Testis (tissue), 3 donors: ENCODE measurements around the gene ARL6IP4. TPM values are rescaled to one million over a fixed set of nuclear protein-coding genes. Genes with fewer than 3 reads are reported as not detected.

Experiments
- DNase-seq: peaks from one replicate; pipeline ENCODE4 v3.0.0-alpha.2; 2019
- H3K27ac ChIP-seq, 2 donors: fragments of 200-600 bp; sonication (generic); one replicate each; pipeline ENCODE4 v1.5.1; 2019
- H3K27me3 ChIP-seq: fragments of 200-600 bp; sonication (generic); one replicate; pipeline ENCODE4 v1.5.1; 2019
- H3K36me3 ChIP-seq: fragments of 200-600 bp; sonication (generic); one replicate; pipeline ENCODE4 v1.5.1; 2017; ENCODE audit warnings: low read depth; ENCODE audit errors: missing control alignments
- H3K4me1 ChIP-seq: fragments of 200-600 bp; sonication (generic); one replicate; pipeline ENCODE4 v1.5.1; 2019
- H3K4me3 ChIP-seq, 2 donors: fragments of 200-600 bp; sonication (generic); one replicate each; pipeline ENCODE4 v1.5.1; 2017 to 2019
- H3K9me3 ChIP-seq: fragments of 200-600 bp; sonication (generic); one replicate; pipeline ENCODE4 v1.5.1; 2017
- POLR2A ChIP-seq: fragments of 450-650 bp; IDR thresholded peaks from one replicate; pipeline ENCODE4 v1.6.1; 2017; ENCODE audit warnings: antibody characterized with exemption, mild to moderate bottlenecking, moderate library complexity
- WGBS, 2 donors: methylation state at CpG; one replicate each; pipeline ENCODE4 v1.1.5; 2018; 5-methylcytosine and 5-hydroxymethylcytosine counted together
- intact Hi-C: fragments of 100-400 bp; cut with DNase I; formaldehyde crosslinking; loops from one replicate; pipeline ENCODE4 v1.15.1; 2023; ENCODE audit warnings: low total_unique reads
- polyA plus RNA-seq: library from polyadenylated mRNA; stranded (reverse); fragments of 350-450 nt; fragmentation: Illumina TruSeq; extraction: RNeasy Lipid Tissue Mini Kit (QIAGEN cat#74804); gene quantifications from one replicate; pipeline ENCODE4 v1.2.3, GENCODE V29; 2014; ENCODE audit warnings: low read depth, low replicate concordance; ENCODE audit not compliant: insufficient read depth
- total RNA-seq, 2 donors: library from RNA; depleted of rRNA; stranded (reverse); fragments of >200 nt; gene quantifications; one replicate each; pipeline ENCODE4 v1.2.3, GENCODE V29; 2016
- TF ChIP-seq, protein P1 (sequence below), 3 experiments: fragments of 450-650 bp in 2 of 3; fragments of 200-600 bp in 1 of 3; sonication (generic) in 1 of 3; IDR thresholded peaks; one replicate each; pipeline ENCODE4 v1.5.1; 2016 to 2019; ENCODE audit warnings: antibody characterized with exemption in 3 of 3, mild to moderate bottlenecking in 2 of 3, moderate library complexity in 1 of 3

ARL6IP4 gene
- total and polyA plus RNA-seq, 3 donors from 2014 or later, result 169 to 210 (median 190) TPM

- intact Hi-C loops, result no loop called here
- Histone ChIP-seq H3K4me1 (peaks cover 32% of the 10 kb centered on the region), H3K36me3 (no peaks in the 10 kb centered on the region), H3K27ac (no peak overlapping the region), H3K27me3 (no peaks in the 10 kb centered on the region), H3K4me3 (no peak overlapping the region), H3K9me3 (no peaks in the 10 kb centered on the region)
- TF ChIP-seq POLR2A, result no peak
- TF ChIP-seq, protein P1, sequence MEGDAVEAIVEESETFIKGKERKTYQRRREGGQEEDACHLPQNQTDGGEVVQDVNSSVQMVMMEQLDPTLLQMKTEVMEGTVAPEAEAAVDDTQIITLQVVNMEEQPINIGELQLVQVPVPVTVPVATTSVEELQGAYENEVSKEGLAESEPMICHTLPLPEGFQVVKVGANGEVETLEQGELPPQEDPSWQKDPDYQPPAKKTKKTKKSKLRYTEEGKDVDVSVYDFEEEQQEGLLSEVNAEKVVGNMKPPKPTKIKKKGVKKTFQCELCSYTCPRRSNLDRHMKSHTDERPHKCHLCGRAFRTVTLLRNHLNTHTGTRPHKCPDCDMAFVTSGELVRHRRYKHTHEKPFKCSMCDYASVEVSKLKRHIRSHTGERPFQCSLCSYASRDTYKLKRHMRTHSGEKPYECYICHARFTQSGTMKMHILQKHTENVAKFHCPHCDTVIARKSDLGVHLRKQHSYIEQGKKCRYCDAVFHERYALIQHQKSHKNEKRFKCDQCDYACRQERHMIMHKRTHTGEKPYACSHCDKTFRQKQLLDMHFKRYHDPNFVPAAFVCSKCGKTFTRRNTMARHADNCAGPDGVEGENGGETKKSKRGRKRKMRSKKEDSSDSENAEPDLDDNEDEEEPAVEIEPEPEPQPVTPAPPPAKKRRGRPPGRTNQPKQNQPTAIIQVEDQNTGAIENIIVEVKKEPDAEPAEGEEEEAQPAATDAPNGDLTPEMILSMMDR (IDR thresholded peaks at IDR 0.05), result no peak
- DNase-seq, result no peak
- WGBS, 2 donors, result 65 to 79% methylated on average over 13 to 15 of the region's 15 CpGs
Measured at GRCh38 chr12:122976648-122976975, 3.9 kb upstream of the ARL6IP4 start.

DNA sequence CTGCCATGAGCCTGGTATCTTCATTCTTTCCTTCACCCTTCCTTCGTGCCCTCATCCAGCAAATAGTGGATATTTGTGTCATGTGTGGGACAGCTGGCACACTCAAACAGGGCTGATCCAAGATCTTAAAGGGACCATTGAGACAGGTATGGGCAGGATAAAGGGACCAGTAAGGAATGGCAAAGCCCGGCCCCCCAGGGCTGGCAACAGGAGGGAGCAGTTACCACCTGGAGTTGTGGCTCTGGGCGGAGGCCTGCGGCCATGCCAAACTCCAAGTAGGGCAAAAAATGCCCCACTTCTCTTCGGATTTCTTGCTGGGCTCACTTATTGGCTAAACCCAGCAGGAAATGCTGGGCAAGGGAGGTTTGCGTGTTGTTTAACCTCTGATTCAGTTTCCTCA, 3.3 kb upstream of the ARL6IP4 start:
- 89 to 94% methylated on average over 6 of the region's 6 CpGs for WGBS, 2 donors
- H3K9me3 ChIP-seq, result no peaks in the 10 kb centered on the region
- H3K4me3 ChIP-seq, result no peak overlapping the region
- intact Hi-C loops, result no loop called here
- DNase-seq, result no peak
- H3K27ac ChIP-seq, result no peak overlapping the region
- H3K4me1 ChIP-seq, result peaks cover 37% of the 10 kb centered on the region
- H3K36me3 ChIP-seq, result no peaks in the 10 kb centered on the region
- no peaks in the 10 kb centered on the region for H3K27me3 ChIP-seq
- no peak for TF ChIP-seq POLR2A
- TF ChIP-seq, protein P1 (IDR thresholded peaks at IDR 0.05), result no peak

DNA sequence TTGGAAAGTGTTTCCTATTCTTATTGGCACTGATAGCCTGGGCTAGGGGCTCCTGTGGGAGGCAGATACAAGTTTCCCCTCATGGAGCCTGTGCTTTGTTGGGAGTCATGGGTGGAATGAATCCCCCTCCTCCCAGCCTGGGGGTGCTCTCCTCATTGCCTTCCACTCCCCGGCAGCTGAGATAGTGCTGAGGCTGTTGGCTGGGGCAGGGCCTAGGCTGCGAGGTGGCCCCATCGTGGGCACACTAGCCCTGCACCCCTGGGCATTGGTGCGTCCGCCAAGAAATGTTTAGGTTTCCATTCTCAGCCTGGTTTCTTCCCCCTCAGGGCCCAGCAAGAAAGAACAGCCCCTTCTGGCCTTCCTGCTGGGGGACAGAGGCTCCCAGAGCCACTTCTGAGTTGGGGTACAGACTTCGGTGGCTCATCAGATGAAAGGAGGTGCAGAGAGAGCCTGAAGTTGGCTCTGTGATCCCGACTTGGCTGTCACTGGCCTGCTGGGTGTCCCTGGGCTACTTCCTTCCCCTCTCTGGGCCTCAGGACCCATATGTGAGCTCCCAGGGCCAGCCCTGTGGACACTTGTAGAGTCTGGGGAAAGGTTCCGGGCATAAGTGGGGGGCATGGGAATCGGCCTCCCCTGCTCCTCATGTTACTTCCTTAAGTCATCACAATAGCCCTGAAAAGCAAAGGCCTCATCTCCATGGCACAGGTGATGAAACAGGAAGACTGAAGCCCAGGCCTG, 2.7 kb upstream of the ARL6IP4 start:
- no peaks in the 10 kb centered on the region for H3K36me3 ChIP-seq
- peaks cover 44% of the 10 kb centered on the region for H3K4me1 ChIP-seq
- intact Hi-C loops, result no loop called here
- DNase-seq, result no peak
- H3K9me3 ChIP-seq, result no peaks in the 10 kb centered on the region
- no peaks in the 10 kb centered on the region for H3K27me3 ChIP-seq
- H3K4me3 ChIP-seq, result no peak overlapping the region
- TF ChIP-seq POLR2A, result no peak
- WGBS, 2 donors, result 88% methylated on average over 8 to 9 of the region's 9 CpGs
- no peak overlapping the region for H3K27ac ChIP-seq

DNA sequence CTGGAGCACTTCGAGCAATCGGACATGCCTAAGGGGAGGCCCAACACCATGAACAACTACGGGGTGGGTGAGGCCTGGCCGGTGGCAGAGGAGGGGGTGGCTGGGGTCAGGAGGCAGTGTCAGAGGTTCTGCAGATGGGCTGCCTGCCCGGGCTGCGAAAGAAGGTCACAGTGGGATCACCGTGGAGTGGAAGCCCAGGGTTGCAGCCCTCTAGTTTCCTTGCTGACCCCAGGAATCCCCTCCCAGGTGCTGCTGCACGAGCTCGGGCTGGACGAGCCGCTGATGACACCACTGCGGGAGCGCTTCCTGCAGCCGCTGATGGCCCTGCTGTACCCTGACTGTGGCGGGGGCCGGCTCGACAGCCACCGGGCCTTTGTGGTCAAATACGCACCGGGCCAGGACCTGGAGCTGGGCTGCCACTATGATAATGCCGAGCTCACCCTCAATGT, 1.9 kb upstream of the ARL6IP4 start:
- Histone ChIP-seq H3K27ac (no peak overlapping the region), H3K36me3 (no peaks in the 10 kb centered on the region), H3K4me1 (peaks cover 51% of the 10 kb centered on the region), H3K27me3 (no peaks in the 10 kb centered on the region), H3K9me3 (no peaks in the 10 kb centered on the region), H3K4me3 (no peak overlapping the region)
- 90 to 96% methylated on average over 5 to 21 of the region's 21 CpGs for WGBS, 2 donors
- intact Hi-C loops, result no loop called here
- DNase-seq, result no peak
- TF ChIP-seq, protein P1 (IDR thresholded peaks at IDR 0.05), result no peak
- TF ChIP-seq POLR2A, result no peak

GRCh38 chr12:122979001-122979907, 1.2 kb upstream of the ARL6IP4 start:
- H3K36me3 ChIP-seq, result no peaks in the 10 kb centered on the region

More at GRCh38 chr12:122979001-122979907, 1.2 kb upstream of the ARL6IP4 start:
- TF ChIP-seq POLR2A, result no peak
- TF ChIP-seq, protein P1 (IDR thresholded peaks at IDR 0.05), result no peak
- peaks cover 51% of the 10 kb centered on the region for H3K4me1 ChIP-seq
- no peak overlapping the region for H3K27ac ChIP-seq
- 58 to 75% methylated on average over 12 to 28 of the region's 28 CpGs for WGBS, 2 donors
- H3K4me3 ChIP-seq, result no peak overlapping the region
- H3K9me3 ChIP-seq, result no peaks in the 10 kb centered on the region
- H3K27me3 ChIP-seq, result no peaks in the 10 kb centered on the region
- no peak for DNase-seq
- intact Hi-C loops, result no loop called here
